Myocyte (in vitro differentiated cells): ENCODE results near the gene HNRNPF. TPM values are rescaled to one million over a fixed set of nuclear protein-coding genes. Genes with fewer than 3 reads are reported as not detected.

Experiments
- DNase-seq: peaks from one replicate; pipeline ENCODE4 v3.0.0-alpha.2; 2012; ENCODE audit warnings: low read depth
- total RNA-seq: library from RNA; depleted of rRNA; stranded (reverse); fragments of >200 nt; gene quantifications from 2 replicates; pipeline ENCODE4 v1.2.3, GENCODE V29; 2014

Gene HNRNPF
- total RNA-seq, 1 donor from 2014 or later: 200 TPM

DNA sequence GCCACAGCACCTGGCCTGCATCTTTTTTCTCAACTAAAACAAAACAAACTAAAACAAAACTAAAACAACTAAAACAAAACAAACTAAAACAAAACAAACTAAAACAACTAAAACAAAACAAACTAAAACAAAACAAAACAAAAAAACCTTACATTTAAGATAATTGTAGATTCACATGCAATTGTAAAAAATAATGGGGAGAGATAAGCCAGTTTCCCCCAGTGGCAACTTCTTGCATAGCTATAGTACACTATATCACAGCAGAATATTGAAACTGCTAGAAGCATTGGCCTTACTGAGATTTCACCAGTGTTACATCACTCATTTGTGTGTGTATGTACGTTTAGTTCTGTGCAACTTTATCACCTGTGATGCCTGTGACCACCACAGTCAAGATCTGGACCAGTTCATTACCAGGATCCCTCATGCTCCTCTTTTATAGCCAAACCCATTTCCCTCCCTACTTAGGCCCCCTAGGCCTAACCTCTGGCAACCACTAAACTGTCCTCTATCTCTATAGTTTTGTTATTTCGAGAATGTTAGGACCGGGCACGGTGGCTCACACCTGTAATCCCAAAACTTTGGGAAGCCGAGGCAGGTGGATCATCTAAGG, 28.3 kb downstream of the HNRNPF start:
- DNase-seq: no peak

DNA sequence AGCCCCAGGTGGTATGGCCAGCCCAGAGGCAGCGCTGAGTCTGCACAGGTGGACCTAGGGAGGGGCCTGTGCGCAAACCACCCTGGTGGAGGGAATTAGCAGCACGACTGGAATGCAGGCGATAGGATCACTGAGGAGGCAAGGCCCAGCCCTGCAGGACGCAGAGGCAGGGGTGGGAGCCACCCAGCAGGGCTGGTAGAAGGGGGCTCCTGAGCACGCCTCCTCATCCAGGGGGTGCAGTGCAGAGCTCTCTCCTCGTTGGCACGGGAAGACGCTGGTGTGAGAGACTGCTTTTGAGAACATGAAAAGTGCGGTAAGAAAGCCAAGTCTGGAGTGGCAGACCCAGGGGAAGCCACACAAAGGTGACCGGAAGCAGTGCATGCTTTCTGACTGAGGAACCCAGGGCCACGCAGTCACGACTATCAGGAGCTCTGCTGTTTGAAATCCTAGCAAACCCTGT, 31.5 kb downstream of the HNRNPF start:
- DNase-seq: no peak

DNA sequence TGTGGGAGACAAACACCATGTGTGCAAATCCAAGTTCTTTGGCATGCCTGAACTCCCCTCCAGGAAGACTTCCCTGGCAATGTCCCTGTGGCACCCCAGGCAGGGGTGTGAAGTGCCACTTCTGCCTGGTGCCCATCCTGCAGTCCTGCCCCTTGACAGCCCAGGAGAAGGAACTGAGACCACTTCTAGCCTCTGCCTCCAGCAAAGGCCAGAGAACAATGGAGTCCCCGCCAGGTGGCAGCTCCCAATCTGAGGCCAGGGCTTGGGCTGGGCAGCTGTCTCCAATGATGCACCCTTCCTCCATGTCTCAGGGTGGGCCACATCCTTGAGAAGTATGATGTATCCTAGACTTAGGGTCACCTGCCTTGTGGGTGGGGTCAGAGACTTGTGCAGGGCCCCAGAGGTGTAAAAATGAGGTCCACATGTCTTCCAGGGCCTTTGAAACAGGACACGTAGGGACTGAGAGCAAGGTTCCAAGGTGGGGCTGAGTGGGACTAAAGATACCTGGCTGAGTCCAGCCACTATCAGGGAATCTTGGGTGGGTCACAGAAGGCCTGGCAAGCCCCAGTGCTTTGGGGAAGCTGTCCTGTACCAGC, 32.1 kb downstream of the HNRNPF start:
- no peak for DNase-seq

GRCh38 chr10:43376046-43376635, 32.8 kb downstream of the HNRNPF start:
- no peak for DNase-seq

GRCh38 chr10:43375401-43376020, 33.5 kb downstream of the HNRNPF start:
- peak; percentile 59 for DNase-seq

GRCh38 chr10:43374194-43374593, 34.8 kb downstream of the HNRNPF start:
- no peak for DNase-seq

DNA sequence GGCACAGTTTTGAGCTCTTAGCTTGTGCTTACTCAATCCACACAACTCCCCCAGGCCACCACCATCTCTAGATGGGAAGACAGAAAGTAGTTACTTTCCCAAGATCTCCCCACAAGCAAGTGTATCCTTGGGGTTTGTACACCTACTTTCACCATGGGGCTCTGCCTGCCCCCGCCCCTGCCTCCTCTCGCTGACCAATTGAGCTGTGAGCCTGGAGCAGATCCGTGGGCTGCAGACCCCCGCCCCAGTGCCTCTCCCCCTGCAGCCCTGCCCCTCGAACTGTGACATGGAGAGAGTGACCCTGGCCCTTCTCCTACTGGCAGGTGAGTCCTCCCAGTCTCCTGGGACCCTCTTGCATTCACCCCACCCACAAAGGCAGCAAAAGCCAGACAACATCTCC, 35.5 kb downstream of the HNRNPF start:
- DNase-seq: no peak

DNA sequence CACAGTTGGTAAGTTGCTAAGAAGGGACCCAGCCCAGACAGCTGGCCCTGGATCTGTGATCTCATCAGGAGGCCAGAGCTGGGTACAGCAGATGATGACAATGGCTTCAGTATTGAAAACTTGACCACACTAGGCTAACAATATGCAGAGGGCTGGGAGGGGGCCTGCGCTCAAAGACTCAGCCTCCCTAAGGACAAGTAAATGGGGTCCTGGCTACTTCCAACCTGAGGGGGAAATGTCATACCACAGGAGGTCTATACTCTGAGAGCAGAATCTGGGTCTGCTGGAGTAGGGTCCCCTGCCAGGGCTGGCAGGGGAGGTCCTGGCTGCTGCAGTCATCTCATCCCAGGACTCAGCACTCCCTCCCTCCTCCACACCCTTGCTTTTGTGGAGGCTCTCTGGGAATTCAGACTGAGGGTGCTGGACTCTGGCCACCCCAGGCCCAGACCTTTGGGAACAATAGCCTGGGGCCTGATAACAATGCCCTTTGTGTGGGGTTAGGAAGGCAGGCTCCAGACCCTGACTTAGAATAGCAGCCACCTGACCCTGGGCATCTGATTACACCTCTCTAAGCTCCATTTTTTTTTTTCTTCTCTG, 36.1 kb downstream of the HNRNPF start:
- peak; percentile 87 for DNase-seq

GRCh38 chr10:43371418-43371817, 37.6 kb downstream of the HNRNPF start, which contains the start of gene FXYD4:
FXYD4 (plus strand) TSS chr10:43371636; CDS start chr10:43373747, 2,111 bp downstream.
- no peak for DNase-seq

GRCh38 chr10:43370671-43371215, 38.2 kb downstream of the HNRNPF start:
- DNase-seq: no peak

DNA sequence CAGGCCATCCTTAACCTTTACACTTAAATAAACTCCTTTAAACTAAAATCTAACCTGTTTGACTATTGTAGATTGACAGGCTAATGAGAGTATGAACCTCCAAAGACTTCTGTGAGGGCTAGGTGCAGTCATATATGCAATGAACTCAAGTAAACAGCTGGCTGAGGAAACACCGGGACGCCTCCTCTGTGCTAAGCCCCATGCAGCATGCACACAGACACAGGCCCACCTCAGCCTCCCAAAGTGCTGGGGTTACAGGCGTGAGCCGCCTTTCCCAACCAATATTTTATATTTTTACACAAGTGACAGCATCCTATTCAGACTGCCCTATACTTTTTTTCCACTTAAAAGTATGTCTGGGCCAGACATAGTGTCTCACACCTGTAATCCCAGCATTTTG, 39.1 kb downstream of the HNRNPF start:
- no peak for DNase-seq

- no peak for DNase-seq
Measured at GRCh38 chr10:43365001-43365400, 44.0 kb downstream of the HNRNPF start.

- DNase-seq: peak; percentile 41
Measured at GRCh38 chr10:43362191-43362839, 46.7 kb downstream of the HNRNPF start.

- DNase-seq: no peak
Measured at GRCh38 chr10:43361547-43362190, 47.3 kb downstream of the HNRNPF start.

GRCh38 chr10:43360086-43360485, 48.9 kb downstream of the HNRNPF start:
- no peak for DNase-seq

DNA sequence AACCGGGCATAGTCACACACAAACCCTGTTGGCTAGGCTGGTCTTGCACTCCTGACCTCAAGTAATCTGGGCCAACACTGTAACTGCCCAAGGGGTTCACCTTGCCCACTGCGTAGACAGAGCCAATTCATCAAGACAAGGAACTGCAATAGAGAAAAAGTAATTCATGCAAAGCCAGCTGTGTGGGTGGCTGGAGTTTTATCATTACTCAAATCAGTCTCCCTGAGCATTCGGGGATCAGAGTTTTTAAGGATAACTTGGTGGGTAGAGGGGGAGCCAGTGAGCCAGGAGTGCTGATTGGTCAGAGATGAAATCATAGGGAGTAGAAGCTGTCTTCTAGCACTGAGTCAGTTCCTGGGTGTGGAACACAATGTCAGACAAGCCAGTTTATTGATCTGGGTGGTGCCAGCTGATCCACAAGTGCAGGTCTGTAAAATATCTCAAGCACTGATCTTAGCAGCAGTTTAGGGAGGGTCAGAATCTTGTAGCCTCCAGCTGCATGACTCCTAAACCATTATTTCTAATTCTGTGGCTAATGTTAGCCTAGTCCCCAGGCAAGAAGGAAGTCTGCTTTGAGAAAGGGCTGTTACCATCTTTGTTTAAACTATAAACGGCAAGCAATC, 53.1 kb downstream of the HNRNPF start:
- DNase-seq: peak; percentile 11

DNA sequence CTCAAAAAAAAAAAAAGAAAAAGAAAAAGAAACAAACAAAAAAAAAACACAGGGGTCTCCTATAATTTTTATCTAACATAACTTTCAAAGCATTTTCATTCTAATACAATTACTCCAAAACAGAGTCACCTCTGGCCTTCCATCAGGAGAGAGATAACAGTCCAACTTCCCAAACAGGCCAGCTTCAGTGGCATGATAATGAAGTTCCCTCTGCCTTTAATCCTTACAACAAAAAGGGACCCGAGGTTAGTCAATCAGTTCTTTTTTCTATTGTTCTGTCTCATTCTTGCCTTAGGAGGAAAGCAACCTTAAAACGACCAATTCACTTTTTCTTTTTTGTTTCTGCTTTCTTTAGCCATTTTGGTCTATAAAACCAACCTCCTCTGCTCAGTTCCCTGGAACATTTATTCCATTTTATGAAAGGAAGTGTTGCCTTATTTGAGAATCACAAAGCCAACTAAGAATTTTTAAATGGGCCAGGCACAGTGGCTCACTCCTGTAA, 54.1 kb downstream of the HNRNPF start:
- DNase-seq: no peak

DNA sequence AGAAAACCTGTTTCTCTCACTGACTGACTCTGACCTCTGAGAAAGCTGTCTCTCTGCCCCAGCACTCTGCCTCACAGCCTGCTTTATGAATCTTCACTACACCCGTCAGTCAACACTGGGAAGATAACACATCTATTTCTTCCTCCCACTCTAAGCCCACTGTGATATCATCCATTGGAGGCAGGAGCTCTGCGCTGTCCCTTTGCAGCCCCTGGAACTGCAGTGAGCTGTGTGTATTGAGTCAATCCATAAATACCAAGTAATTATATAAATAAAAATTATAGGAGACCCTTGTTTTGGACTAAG, 54.7 kb downstream of the HNRNPF start:
- no peak for DNase-seq

DNA sequence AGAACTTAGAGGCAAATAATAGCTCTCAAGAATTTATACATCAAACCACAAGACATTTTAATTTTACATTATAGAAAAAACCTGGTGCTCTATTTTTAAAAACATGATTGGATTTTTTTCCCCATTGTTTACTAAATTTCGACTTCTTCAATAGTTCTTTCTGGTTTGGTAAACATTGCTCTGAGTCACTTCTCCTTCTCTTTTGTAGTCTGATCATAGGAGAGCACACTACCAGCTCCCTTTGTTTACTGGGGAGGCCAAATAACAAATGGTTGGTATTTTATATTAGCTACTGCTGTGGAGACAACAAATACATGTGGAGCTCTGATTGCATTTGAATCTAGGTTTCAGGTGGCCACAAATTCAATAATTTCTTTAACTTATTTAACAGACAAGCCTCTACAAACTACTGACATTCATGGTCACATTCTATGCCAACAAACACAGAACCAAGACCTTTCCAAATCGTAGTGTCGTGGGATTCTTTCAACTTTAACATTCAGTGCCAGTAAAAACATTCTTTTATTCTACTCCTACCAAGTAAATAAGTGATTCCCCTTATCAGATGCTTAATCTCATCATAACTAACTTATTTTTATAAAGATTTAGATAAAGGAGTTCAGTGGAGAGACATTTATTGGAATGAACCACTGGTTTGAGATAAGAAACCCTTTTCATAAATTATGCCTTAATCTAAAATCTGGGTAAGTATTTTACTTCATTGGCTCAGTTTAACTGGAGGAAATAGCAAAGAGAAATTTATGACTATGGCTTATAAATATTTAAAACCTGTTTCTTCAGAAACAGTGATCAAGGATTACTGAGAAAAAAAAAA, 55.3 kb downstream of the HNRNPF start:
- no peak for DNase-seq
